ENCODE measurements around the gene MED20.

DNA sequence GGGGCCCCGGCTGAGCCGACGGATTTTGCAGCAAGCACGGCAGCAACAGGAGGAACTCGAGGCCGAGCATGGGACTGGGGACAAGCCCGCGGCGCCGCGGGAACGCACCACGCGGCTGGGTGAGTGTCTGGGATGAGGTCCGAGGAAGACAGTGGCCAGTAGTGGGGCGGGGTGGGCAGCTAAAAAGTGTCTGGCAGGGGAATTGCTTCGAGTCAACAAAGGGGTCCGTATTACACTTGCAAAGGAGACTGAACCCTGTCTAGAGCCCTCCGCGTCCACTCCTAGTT lies 716 bp upstream of the MED20 start:
- TF ChIP-seq EZH2 (IDR thresholded peaks at IDR 0.05; ENCODE audit: low read length) = no peak
- TF ChIP-seq, protein P1, sequence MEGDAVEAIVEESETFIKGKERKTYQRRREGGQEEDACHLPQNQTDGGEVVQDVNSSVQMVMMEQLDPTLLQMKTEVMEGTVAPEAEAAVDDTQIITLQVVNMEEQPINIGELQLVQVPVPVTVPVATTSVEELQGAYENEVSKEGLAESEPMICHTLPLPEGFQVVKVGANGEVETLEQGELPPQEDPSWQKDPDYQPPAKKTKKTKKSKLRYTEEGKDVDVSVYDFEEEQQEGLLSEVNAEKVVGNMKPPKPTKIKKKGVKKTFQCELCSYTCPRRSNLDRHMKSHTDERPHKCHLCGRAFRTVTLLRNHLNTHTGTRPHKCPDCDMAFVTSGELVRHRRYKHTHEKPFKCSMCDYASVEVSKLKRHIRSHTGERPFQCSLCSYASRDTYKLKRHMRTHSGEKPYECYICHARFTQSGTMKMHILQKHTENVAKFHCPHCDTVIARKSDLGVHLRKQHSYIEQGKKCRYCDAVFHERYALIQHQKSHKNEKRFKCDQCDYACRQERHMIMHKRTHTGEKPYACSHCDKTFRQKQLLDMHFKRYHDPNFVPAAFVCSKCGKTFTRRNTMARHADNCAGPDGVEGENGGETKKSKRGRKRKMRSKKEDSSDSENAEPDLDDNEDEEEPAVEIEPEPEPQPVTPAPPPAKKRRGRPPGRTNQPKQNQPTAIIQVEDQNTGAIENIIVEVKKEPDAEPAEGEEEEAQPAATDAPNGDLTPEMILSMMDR (optimal IDR thresholded peaks at IDR 0.05 in 1 of 3, IDR thresholded peaks at IDR 0.05 in 1 of 3, conservative IDR thresholded peaks at IDR 0.05 in 1 of 3; ENCODE audit: extremely low read depth in 1 of 3, insufficient read depth in 2 of 3, low read length in 3 of 3) = no peak
